Activated naive CD8-positive, alpha-beta T cell treated with anti-CD3 and anti-CD28 coated beads for 36 hours (primary cell): Measurements from ENCODE around the gene PARPBP. TPM values are rescaled to one million over a fixed set of nuclear protein-coding genes. Genes with fewer than 3 reads are reported as not detected.
"Not testable (repeated sequence)": the region's sequence is repeated elsewhere in the genome, so short reads cannot be mapped to it uniquely, and the experiment has no call there.

Experiments
- DNase-seq: peaks from one replicate; pipeline ENCODE4 v3.0.0; 2021
- H3K27ac Mint-ChIP-seq: one replicate; pipeline ENCODE4 v1.8.0; 2022; ENCODE audit warnings: mild to moderate bottlenecking, moderate library complexity, mixed read lengths
- H3K27me3 Mint-ChIP-seq: one replicate; pipeline ENCODE4 v1.8.0; 2022; ENCODE audit warnings: mild to moderate bottlenecking, mixed read lengths
- H3K36me3 Mint-ChIP-seq: one replicate; pipeline ENCODE4 v1.8.0; 2021; ENCODE audit warnings: mild to moderate bottlenecking, mixed read lengths
- H3K4me1 Mint-ChIP-seq: one replicate; pipeline ENCODE4 v1.8.0; 2021; ENCODE audit warnings: mixed read lengths
- H3K4me3 Mint-ChIP-seq: one replicate; pipeline ENCODE4 v1.8.0; 2022; ENCODE audit warnings: mild to moderate bottlenecking, moderate library complexity, mixed read lengths
- H3K9me3 Mint-ChIP-seq: one replicate; pipeline ENCODE4 v1.8.0; 2022; ENCODE audit warnings: mixed read lengths
- total RNA-seq, 2 experiments: library from RNA; stranded (reverse); gene quantifications; one replicate each; pipeline ENCODE4 v1.2.3, GENCODE V29; 2021

PARPBP gene, protein sequence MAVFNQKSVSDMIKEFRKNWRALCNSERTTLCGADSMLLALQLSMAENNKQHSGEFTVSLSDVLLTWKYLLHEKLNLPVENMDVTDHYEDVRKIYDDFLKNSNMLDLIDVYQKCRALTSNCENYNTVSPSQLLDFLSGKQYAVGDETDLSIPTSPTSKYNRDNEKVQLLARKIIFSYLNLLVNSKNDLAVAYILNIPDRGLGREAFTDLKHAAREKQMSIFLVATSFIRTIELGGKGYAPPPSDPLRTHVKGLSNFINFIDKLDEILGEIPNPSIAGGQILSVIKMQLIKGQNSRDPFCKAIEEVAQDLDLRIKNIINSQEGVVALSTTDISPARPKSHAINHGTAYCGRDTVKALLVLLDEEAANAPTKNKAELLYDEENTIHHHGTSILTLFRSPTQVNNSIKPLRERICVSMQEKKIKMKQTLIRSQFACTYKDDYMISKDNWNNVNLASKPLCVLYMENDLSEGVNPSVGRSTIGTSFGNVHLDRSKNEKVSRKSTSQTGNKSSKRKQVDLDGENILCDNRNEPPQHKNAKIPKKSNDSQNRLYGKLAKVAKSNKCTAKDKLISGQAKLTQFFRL
- 10 to 100 TPM; 23.8 to 26.3 TPM for total RNA-seq

DNA sequence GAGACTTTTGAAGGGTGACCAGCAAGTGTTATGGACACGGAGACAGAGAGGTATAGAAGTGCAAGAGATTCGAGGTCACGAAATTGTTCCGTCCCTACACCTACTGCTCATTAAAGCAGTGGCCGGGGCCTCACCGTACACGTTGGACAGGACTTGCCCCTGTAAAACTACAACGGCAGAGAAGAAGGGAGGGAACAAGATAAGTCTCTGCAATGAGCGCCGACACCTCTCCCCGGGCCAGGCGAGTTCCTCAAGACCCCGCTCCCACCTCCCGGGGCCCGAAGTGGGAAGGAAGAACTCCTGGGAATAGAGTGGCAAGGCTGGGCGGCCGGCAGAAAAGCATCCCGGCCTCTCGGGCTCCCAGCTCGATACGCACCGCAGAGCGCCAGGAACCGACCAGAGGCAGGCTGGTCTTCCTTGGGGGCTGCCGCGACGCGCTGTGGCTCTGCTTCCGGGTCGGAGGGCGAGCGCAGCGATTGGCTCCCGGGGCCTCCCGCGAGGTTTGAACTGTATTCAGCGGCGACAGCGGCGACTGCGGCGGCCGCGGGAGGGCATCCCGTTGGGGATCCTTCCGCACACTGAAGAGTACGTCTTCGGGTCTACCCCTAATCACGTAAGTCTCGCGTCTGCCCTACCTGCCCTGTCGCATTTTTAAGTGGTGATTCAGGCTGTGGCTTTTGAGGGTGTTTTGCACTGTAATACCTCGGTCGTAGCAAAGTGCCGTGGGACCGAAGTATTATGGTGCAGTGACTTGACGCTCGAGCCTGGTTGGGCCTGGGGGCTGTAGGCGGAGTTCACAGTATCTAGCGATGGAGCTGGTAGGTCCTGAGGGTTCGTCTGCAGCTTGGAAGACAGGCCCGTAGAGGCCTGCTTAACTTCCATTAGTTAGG lies at the start of gene PARPBP, which contains the start of gene NUP37:
TSS of gene PARPBP (plus strand) at position 510 of the 890 bp plus-strand sequence. CDS start 3,706 bp downstream, outside the sequence.
TSS of gene NUP37 (minus strand) at position 441 of the 890 bp plus-strand sequence. CDS start 1,596 bp downstream, outside the sequence.
- Mint-ChIP-seq H3K4me1 (peaks cover 14% of the 10 kb centered on the region), H3K4me3 (peak within 1 kb of the TSS; percentile 96), H3K27me3 (no peaks in the 10 kb centered on the region), H3K27ac (peak within 1 kb of the TSS; percentile 92), H3K9me3 (no peaks in the 10 kb centered on the region), H3K36me3 (peaks cover 21% of the 10 kb centered on the region)
- DNase-seq: peak; percentile 92

DNA sequence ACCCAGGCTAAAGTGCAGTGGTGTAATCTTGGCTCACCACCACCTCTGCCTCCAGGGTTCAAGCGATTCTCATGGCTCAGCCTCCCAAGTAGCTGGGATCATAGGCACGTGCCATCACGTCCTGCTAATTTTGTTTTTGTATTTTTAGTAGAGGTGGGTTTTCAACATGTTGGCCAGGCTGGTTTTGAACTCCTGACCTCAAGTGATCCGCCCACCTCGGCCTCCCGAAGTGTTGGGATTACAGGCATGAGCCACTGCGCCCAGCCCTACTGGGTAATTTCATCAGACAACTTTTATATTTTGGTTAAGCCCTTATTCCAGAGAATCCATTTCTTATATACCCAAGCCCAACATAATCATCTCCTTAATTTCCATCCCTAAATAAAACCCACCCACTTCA lies 47.9 kb upstream of the PARPBP start:
- H3K27me3 Mint-ChIP-seq, H3K4me3 Mint-ChIP-seq, H3K9me3 Mint-ChIP-seq, DNase-seq, H3K27ac Mint-ChIP-seq, H3K36me3 Mint-ChIP-seq, H3K4me1 Mint-ChIP-seq: not testable (repeated sequence)

DNA sequence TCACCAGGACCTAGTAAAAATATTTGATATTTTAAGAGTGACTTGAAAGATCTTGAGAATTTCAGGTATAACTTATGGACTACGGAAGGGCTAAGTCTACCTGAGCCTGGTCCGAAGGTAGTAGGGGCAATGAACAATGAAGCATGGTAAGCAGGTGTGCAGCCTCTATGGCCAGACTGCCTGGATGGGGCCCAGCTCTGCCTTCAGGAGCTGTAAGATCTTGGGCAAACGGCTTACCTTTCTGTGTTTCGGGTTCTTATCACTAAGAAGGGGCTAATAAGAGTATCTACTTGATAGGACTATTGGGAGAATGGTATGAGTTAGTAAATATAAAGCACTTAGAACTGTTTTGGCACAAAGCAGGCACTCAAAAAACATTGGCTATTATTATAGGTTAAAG lies 39.1 kb upstream of the PARPBP start:
- H3K27me3 Mint-ChIP-seq: no peaks in the 10 kb centered on the region
- no peaks in the 10 kb centered on the region for H3K9me3 Mint-ChIP-seq
- H3K4me1 Mint-ChIP-seq: no peaks in the 10 kb centered on the region
- H3K36me3 Mint-ChIP-seq: peaks cover 20% of the 10 kb centered on the region
- no peak overlapping the region for H3K4me3 Mint-ChIP-seq
- H3K27ac Mint-ChIP-seq: no peak overlapping the region
- DNase-seq: no peak

DNA sequence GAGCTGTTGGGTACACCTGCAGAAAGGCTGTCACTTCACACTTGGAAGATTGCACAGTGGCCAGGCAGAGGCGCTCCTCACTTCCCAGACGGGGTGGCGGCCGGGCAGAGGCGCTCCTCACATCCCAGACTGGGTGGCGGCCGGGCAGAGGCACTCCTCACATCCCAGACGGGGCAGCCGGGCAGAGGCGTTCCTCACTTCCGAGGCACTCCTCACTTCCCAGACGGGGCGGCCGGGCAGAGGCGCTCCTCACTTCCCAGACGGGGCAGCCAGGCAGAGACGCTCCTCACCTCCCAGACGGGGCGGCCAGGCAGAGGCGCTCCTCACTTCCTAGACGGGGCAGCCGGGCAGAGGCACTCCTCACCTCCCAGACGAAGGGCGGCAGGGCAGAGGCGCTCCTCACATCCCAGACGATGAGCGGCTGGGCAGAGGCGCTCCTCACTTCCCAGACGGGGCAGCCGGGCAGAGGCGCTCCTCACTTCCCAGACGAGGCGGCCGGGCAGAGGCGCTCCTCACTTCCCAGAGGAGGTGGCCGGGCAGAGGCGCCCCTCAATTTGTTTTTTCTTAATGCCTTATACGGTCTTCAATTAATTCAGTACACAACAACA lies 30.7 kb upstream of the PARPBP start:
- Mint-ChIP-seq H3K36me3 (peaks cover 14% of the 10 kb centered on the region), H3K4me1 (peaks cover 10% of the 10 kb centered on the region)
- not testable (repeated sequence) for H3K27me3 Mint-ChIP-seq, H3K9me3 Mint-ChIP-seq, H3K27ac Mint-ChIP-seq, DNase-seq, H3K4me3 Mint-ChIP-seq

DNA sequence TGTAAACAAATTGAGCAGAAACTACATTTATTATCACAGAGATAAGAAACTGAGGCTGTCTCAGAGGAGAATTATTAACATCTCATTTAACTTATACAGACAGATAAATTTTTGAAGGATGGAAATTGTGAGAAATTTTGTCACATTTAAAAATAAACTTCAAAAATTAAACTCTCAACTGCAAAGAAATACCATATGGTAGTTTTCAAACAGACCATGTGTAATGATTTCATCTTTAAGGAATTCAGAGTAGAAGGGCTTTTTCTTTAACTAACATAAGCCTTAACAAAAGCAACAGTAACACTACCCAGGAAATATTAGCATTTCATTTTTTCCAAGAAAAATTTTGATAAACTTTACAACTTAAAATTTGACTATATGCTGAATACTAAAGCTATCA lies 26.7 kb upstream of the PARPBP start:
- no peak for DNase-seq
- H3K27me3 Mint-ChIP-seq: no peaks in the 10 kb centered on the region
- H3K9me3 Mint-ChIP-seq: no peaks in the 10 kb centered on the region
- H3K4me3 Mint-ChIP-seq: no peak overlapping the region
- no peak overlapping the region for H3K27ac Mint-ChIP-seq
- peaks cover 13% of the 10 kb centered on the region for H3K4me1 Mint-ChIP-seq
- H3K36me3 Mint-ChIP-seq: peaks cover 11% of the 10 kb centered on the region

DNA sequence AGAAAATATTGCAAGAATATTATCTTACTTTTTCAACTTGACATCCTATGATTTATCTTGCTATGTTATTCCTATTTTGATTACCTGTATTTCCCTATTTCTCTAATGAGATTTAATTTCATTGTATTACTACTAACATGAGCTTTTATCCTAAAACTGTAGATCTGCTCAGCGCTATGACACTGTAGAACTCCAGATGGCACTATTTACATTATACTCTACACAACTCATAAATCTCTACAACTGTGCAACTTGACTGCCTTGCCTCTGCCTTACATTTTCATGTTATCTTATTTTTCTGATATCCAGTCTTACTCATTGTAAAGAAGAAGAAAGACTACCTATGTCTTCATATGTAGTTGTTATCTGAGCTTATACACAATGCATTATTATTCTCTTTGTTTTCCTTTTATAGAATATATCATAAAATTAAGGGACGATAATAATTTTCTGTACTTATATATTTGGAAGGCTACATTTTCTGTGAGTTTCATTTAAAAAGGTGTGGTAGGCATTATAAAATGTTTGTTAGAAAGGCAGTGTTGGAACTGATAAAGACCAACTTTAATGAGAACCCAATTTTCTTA lies 24.2 kb upstream of the PARPBP start:
- Mint-ChIP-seq H3K36me3 (peaks cover 9% of the 10 kb centered on the region), H3K27me3 (no peaks in the 10 kb centered on the region), H3K27ac (no peak overlapping the region), H3K4me1 (peaks cover 13% of the 10 kb centered on the region), H3K9me3 (no peaks in the 10 kb centered on the region), H3K4me3 (no peak overlapping the region)
- DNase-seq: no peak

DNA sequence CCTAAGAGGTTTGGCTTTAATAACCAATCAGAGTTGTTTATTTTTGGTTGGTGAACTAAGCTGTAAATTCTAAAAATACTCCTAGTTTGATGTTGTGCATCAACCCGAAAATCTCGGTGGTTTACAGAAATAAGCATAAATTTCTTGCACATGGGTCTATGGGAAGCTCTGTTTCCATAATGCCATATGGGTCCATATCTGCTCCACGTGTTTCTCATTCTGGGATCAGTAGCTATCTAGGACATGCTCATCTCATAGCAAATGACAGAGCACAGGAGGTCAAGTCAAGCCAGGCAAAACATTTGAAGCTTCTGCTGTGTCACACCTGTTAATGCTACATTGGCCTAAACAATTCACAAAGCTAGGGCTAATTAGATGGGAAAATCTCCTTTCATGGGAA lies 23.1 kb upstream of the PARPBP start:
- Mint-ChIP-seq H3K4me1 (peaks cover 13% of the 10 kb centered on the region), H3K27me3 (no peaks in the 10 kb centered on the region), H3K4me3 (no peak overlapping the region), H3K36me3 (peaks cover 9% of the 10 kb centered on the region), H3K9me3 (no peaks in the 10 kb centered on the region), H3K27ac (no peak overlapping the region)
- no peak for DNase-seq

DNA sequence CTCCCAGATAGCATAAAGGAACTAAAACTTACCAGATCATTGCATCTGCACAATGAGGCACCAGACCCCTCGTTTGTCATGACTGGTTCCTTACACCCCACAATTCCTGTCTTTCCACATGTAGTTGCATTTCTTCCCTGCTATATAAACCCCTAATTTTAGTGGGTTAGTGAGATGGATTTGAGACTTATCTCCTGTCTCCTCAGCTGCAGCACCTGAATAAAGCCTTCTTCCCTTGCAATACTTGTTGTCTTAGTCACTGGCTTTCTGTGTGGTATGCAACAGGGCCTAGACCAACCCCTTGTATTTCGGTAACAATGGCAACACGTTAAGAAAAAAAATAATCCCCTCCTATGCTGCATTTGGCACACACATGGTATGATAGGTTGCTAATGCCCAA lies 13.1 kb upstream of the PARPBP start:
- H3K4me3 Mint-ChIP-seq: no peak overlapping the region
- H3K9me3 Mint-ChIP-seq: peaks cover 4% of the 10 kb centered on the region
- H3K27me3 Mint-ChIP-seq: no peaks in the 10 kb centered on the region
- H3K36me3 Mint-ChIP-seq: peaks cover 81% of the 10 kb centered on the region
- H3K4me1 Mint-ChIP-seq: peaks cover 5% of the 10 kb centered on the region
- DNase-seq: no peak
- no peak overlapping the region for H3K27ac Mint-ChIP-seq

DNA sequence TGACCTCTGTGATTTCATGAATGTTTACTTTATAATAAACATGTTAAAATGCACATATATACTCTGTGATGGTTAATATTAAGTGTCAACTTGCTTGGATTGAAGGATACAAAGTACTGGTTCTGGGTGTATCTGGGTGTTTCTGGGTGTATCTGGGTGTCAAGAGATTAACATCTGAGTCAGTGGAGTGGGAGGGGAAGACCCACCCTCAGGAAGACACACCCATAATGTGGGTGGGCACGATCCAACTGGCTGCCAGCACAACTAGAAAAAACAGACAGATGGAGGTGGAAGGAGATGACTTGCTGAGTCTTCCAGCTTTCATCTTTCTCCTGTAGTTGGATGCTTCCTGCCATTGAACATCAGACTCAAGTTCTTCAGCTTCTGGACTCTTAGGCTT lies 12.0 kb upstream of the PARPBP start:
- no peak overlapping the region for H3K27ac Mint-ChIP-seq
- H3K9me3 Mint-ChIP-seq: peaks cover 4% of the 10 kb centered on the region
- peaks cover 5% of the 10 kb centered on the region for H3K4me1 Mint-ChIP-seq
- no peak overlapping the region for H3K4me3 Mint-ChIP-seq
- no peak for DNase-seq
- no peaks in the 10 kb centered on the region for H3K27me3 Mint-ChIP-seq
- peaks cover 77% of the 10 kb centered on the region for H3K36me3 Mint-ChIP-seq

DNA sequence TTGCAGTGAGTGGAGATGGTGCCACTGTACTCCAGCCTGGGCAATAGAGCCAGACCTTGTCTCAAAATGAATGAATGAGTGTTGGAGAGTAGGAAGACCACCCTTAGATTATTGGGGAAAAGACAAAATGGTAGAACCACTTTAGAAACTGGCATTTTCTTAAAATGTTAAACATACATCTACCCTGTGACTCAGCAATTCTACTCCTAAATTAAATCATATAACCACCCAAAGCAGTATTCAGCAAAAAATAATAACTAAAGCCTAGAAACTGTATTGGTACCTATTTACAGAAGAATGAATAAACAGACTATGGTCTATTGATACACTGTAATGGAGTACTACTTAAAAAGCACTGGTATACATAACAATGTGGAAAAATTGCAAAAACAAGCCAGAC lies 9.2 kb upstream of the PARPBP start:
- Mint-ChIP-seq H3K4me3 (no peak overlapping the region), H3K27me3 (no peaks in the 10 kb centered on the region), H3K36me3 (peaks cover 57% of the 10 kb centered on the region), H3K4me1 (peaks cover 5% of the 10 kb centered on the region), H3K27ac (no peak overlapping the region), H3K9me3 (peaks cover 4% of the 10 kb centered on the region)
- no peak for DNase-seq

DNA sequence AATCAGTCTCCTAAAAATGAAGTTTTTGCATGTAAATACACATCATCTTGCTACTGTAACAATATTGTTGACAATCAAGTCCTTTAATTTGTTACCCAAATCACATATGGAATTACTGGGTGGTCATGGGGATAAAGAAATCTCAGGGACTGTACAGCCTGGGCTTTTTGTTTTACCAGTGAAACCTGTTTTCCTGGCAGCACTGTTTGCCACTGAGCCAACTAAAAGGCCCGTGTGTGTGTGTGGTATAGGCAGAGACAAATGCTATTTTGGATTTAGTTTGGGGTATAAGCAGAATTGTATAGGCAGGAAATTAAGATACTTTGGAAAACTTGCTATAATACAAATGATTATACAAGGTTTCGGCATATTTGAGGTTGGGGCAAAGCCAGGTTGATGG lies 5.8 kb upstream of the PARPBP start:
- Mint-ChIP-seq H3K4me1 (peaks cover 3% of the 10 kb centered on the region), H3K27me3 (no peaks in the 10 kb centered on the region), H3K36me3 (peaks cover 38% of the 10 kb centered on the region)

DNA sequence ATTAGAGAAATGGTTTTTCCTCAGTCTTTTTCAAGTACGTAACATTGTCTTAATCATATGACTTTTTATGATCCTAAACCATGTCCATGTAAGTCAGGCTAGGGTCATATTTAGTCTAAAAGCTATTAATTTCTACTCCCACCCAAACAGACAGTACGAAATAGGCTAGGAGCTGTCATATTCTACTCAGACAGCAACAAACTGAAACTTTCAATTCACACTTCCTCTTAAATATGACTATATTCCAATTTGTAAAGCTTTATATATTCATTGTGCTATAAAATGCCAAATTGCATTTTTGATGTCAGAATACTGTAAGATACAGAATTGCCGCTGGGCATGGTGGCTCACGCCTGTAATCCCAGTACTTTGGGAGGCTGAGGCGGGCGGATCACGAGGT lies 3.6 kb upstream of the PARPBP start:
- Mint-ChIP-seq H3K4me1 (peaks cover 5% of the 10 kb centered on the region), H3K27me3 (no peaks in the 10 kb centered on the region), H3K4me3 (no peak overlapping the region), H3K36me3 (peaks cover 22% of the 10 kb centered on the region), H3K27ac (no peak overlapping the region), H3K9me3 (no peaks in the 10 kb centered on the region)
- no peak for DNase-seq

More for the DNA sequence above, 5.8 kb upstream of the PARPBP start:
- no peak overlapping the region for H3K27ac Mint-ChIP-seq
- no peaks in the 10 kb centered on the region for H3K9me3 Mint-ChIP-seq
- H3K4me3 Mint-ChIP-seq: no peak overlapping the region
- no peak for DNase-seq

DNA sequence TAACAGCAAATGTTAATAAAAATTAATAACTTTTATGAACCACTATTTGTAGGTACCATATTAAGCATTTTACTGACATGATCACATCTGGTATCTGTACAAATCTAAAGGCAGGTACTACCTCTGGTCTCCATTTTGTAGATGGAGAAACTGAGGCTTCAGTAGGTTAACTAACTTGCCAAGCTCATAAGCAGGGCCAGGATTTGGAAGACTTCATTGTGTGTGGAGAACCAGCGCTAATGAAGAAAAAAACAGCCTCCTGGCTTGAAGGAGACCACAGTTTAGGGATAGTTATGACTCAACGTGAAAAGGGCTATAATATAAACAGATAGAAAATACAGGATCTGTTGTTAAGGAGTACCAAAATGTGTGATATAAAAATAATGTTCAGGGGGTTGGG lies 1.1 kb upstream of the PARPBP start:
- peak overlapping the region; percentile 96 for H3K4me3 Mint-ChIP-seq
- DNase-seq: no peak
- peaks cover 14% of the 10 kb centered on the region for H3K4me1 Mint-ChIP-seq
- peaks cover 17% of the 10 kb centered on the region for H3K36me3 Mint-ChIP-seq
- no peaks in the 10 kb centered on the region for H3K9me3 Mint-ChIP-seq
- H3K27me3 Mint-ChIP-seq: no peaks in the 10 kb centered on the region
- H3K27ac Mint-ChIP-seq: no peak overlapping the region

DNA sequence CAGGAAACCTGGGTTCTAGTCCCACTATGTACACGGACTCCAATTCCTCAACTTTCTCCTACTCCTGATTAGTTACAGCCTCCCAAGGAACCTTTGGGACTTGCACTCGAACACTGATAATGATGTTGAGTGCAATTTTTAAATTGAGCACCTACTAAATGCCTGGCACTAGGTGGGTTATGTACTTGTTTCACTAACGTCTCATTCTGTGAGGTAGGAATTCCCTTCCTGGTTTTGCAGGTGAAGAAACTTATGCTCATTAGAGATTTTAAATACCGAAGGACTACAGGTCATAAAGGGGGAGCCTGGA lies 536 bp downstream of the PARPBP start:
- Mint-ChIP-seq H3K4me3 (peak overlapping the region; percentile 96), H3K4me1 (peaks cover 14% of the 10 kb centered on the region), H3K27ac (peak overlapping the region; percentile 92), H3K27me3 (no peaks in the 10 kb centered on the region), H3K36me3 (peaks cover 21% of the 10 kb centered on the region), H3K9me3 (no peaks in the 10 kb centered on the region)
- no peak for DNase-seq
